BLaER1 (cell line): Measurements from ENCODE around the gene BMP4.

ENCODE experiments used
- H3K27ac ChIP-seq: shearing (Covaris generic); formaldehyde crosslinking; 2 replicates; pipeline ENCODE4 v1.8.1; 2022
- H3K27me3 ChIP-seq: shearing (Covaris generic); formaldehyde crosslinking; 2 replicates; pipeline ENCODE4 v1.8.1; 2022
- H3K36me3 ChIP-seq: shearing (Covaris generic); formaldehyde crosslinking; 2 replicates; pipeline ENCODE4 v1.8.1; 2022
- H3K4me1 ChIP-seq: shearing (Covaris generic); formaldehyde crosslinking; 2 replicates; pipeline ENCODE4 v1.8.1; 2022
- H3K4me2 ChIP-seq: shearing (Covaris generic); formaldehyde crosslinking; 2 replicates; pipeline ENCODE4 v1.8.1; 2022
- H3K4me3 ChIP-seq: shearing (Covaris generic); formaldehyde crosslinking; 2 replicates; pipeline ENCODE4 v1.8.1; 2022
- H3K9ac ChIP-seq: shearing (Covaris generic); formaldehyde crosslinking; 2 replicates; pipeline ENCODE4 v1.8.1; 2022
- H3K9me3 ChIP-seq: shearing (Covaris generic); formaldehyde crosslinking; 2 replicates; pipeline ENCODE4 v1.8.1; 2022
- H4K20me1 ChIP-seq: shearing (Covaris generic); formaldehyde crosslinking; 2 replicates; pipeline ENCODE4 v1.8.1; 2022
- Cebpa-rat ChIP-seq: shearing (Covaris generic); IDR thresholded peaks from 2 replicates; pipeline ENCODE4 v1.8.1; 2022

BMP4 gene

GRCh38 chr14:53927171-53927570 lies 29.5 kb downstream of the BMP4 start:
- Histone ChIP-seq H3K9me3 (no peaks in the 10 kb centered on the region), H3K27me3 (no peaks in the 10 kb centered on the region), H3K4me1 (no peaks in the 10 kb centered on the region), H4K20me1 (no peaks in the 10 kb centered on the region), H3K27ac (no peak overlapping the region), H3K4me3 (no peak overlapping the region), H3K9ac (no peak overlapping the region), H3K36me3 (no peaks in the 10 kb centered on the region), H3K4me2 (no peak overlapping the region)
- no peak for TF ChIP-seq Cebpa-rat

- Histone ChIP-seq H3K9me3 (no peaks in the 10 kb centered on the region), H4K20me1 (no peaks in the 10 kb centered on the region), H3K9ac (no peak overlapping the region), H3K4me3 (no peak overlapping the region), H3K27ac (no peak overlapping the region), H3K27me3 (no peaks in the 10 kb centered on the region), H3K36me3 (no peaks in the 10 kb centered on the region), H3K4me1 (no peaks in the 10 kb centered on the region), H3K4me2 (no peak overlapping the region)
- no peak for TF ChIP-seq Cebpa-rat
Measured at GRCh38 chr14:53925201-53925766, 31.3 kb downstream of the BMP4 start.

- TF ChIP-seq Cebpa-rat: no peak
- no peaks in the 10 kb centered on the region for H3K36me3 ChIP-seq
- no peak overlapping the region for H3K9ac ChIP-seq
- no peaks in the 10 kb centered on the region for H3K9me3 ChIP-seq
- no peak overlapping the region for H3K27ac ChIP-seq
- no peaks in the 10 kb centered on the region for H3K4me1 ChIP-seq
- H4K20me1 ChIP-seq: no peaks in the 10 kb centered on the region
- no peaks in the 10 kb centered on the region for H3K27me3 ChIP-seq
- no peak overlapping the region for H3K4me3 ChIP-seq
- no peak overlapping the region for H3K4me2 ChIP-seq
Measured at GRCh38 chr14:53924753-53925152, 31.9 kb downstream of the BMP4 start.

- TF ChIP-seq Cebpa-rat: no peak
- no peak overlapping the region for H3K4me2 ChIP-seq
- no peak overlapping the region for H3K27ac ChIP-seq
Measured at GRCh38 chr14:53921027-53921426, 35.6 kb downstream of the BMP4 start.

GRCh38 chr14:53916239-53916638 lies 40.4 kb downstream of the BMP4 start:
- TF ChIP-seq Cebpa-rat: no peak
- H3K9me3 ChIP-seq: peaks cover 10% of the 10 kb centered on the region
- no peak overlapping the region for H3K9ac ChIP-seq
- no peak overlapping the region for H3K4me2 ChIP-seq
- no peaks in the 10 kb centered on the region for H4K20me1 ChIP-seq
- H3K4me1 ChIP-seq: no peaks in the 10 kb centered on the region
- H3K27me3 ChIP-seq: no peaks in the 10 kb centered on the region
- H3K36me3 ChIP-seq: no peaks in the 10 kb centered on the region
- H3K27ac ChIP-seq: no peak overlapping the region
- no peak overlapping the region for H3K4me3 ChIP-seq

More at GRCh38 chr14:53921027-53921426, 35.6 kb downstream of the BMP4 start:
- H3K9ac ChIP-seq: no peak overlapping the region
- no peaks in the 10 kb centered on the region for H3K36me3 ChIP-seq
- no peak overlapping the region for H3K4me3 ChIP-seq
- H4K20me1 ChIP-seq: no peaks in the 10 kb centered on the region
- no peaks in the 10 kb centered on the region for H3K4me1 ChIP-seq
- H3K9me3 ChIP-seq: peaks cover 3% of the 10 kb centered on the region; the same call in 1 of the 2 replicates
- no peaks in the 10 kb centered on the region for H3K27me3 ChIP-seq

GRCh38 chr14:53915364-53916014 lies 41.1 kb downstream of the BMP4 start:
- H3K4me1 ChIP-seq: no peaks in the 10 kb centered on the region
- H3K4me2 ChIP-seq: no peak overlapping the region
- no peak overlapping the region for H3K4me3 ChIP-seq
- H3K36me3 ChIP-seq: no peaks in the 10 kb centered on the region
- no peak overlapping the region for H3K9ac ChIP-seq
- no peaks in the 10 kb centered on the region for H3K27me3 ChIP-seq
- no peaks in the 10 kb centered on the region for H4K20me1 ChIP-seq
- H3K9me3 ChIP-seq: peaks cover 10% of the 10 kb centered on the region
- no peak overlapping the region for H3K27ac ChIP-seq
- no peak for TF ChIP-seq Cebpa-rat

- H4K20me1 ChIP-seq: no peaks in the 10 kb centered on the region
- peaks cover 10% of the 10 kb centered on the region for H3K9me3 ChIP-seq
- no peaks in the 10 kb centered on the region for H3K4me1 ChIP-seq
- TF ChIP-seq Cebpa-rat: no peak
- no peak overlapping the region for H3K4me2 ChIP-seq
- no peak overlapping the region for H3K27ac ChIP-seq
- no peaks in the 10 kb centered on the region for H3K36me3 ChIP-seq
- H3K27me3 ChIP-seq: no peaks in the 10 kb centered on the region
- no peak overlapping the region for H3K9ac ChIP-seq
- no peak overlapping the region for H3K4me3 ChIP-seq
Measured at GRCh38 chr14:53912021-53912420, 44.6 kb downstream of the BMP4 start.

GRCh38 chr14:53908416-53908815 lies 48.2 kb downstream of the BMP4 start:
- Histone ChIP-seq H4K20me1 (no peaks in the 10 kb centered on the region), H3K4me1 (no peaks in the 10 kb centered on the region), H3K4me3 (no peak overlapping the region), H3K9me3 (peaks cover 15% of the 10 kb centered on the region), H3K9ac (no peak overlapping the region), H3K27me3 (no peaks in the 10 kb centered on the region), H3K27ac (no peak overlapping the region), H3K4me2 (no peak overlapping the region), H3K36me3 (no peaks in the 10 kb centered on the region)
- TF ChIP-seq Cebpa-rat: no peak

- Histone ChIP-seq H3K9ac (no peak overlapping the region), H3K27ac (no peak overlapping the region), H3K9me3 (peaks cover 15% of the 10 kb centered on the region), H3K4me1 (no peaks in the 10 kb centered on the region), H3K4me3 (no peak overlapping the region), H3K36me3 (no peaks in the 10 kb centered on the region), H3K4me2 (no peak overlapping the region), H4K20me1 (no peaks in the 10 kb centered on the region), H3K27me3 (no peaks in the 10 kb centered on the region)
- no peak for TF ChIP-seq Cebpa-rat
Measured at GRCh38 chr14:53902307-53902706, 54.3 kb downstream of the BMP4 start.

GRCh38 chr14:53900499-53900898 lies 56.1 kb downstream of the BMP4 start:
- Histone ChIP-seq H3K4me2 (no peak overlapping the region), H3K9ac (no peak overlapping the region), H3K36me3 (no peaks in the 10 kb centered on the region), H3K4me3 (no peak overlapping the region), H4K20me1 (no peaks in the 10 kb centered on the region), H3K4me1 (peaks cover 1% of the 10 kb centered on the region; the same call in 1 of the 2 replicates), H3K9me3 (peaks cover 7% of the 10 kb centered on the region), H3K27ac (no peak overlapping the region), H3K27me3 (no peaks in the 10 kb centered on the region)
- no peak for TF ChIP-seq Cebpa-rat
